ENCODE measurements around the gene SF1.

DNA sequence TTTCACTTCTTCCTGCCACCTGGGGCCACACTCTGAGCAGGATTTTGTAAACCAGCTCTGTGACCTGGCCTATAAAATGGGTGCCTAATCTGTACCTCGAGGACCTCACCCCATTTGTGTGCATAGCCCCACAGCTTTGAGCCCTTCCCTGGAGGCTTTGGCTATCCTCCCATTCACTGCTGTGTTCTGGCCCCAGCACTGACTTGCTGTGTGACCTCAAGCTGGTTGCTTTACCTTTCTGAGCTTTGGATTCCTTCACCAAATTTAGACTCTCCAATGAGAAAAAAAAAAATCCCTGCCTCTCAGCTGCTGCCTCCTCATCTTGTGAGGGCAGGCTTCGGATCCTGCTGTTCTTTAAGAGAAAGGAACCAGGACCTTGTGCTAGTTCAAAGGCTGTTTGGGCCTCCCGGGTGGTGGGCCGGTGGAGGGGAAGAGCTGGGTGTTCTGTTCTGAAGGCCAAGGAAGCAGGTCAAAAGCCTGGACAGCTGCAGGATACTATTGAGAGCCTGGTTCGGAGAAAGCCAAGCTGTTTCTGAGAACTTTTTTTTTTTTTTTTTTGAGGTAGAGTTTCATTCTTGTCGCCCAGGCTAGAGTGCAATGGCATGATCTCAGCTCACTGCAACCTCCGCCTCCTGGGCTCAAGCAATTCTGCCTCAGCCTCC is 17.5 kb downstream of the SF1 start:
- TF ChIP-seq, protein P1, sequence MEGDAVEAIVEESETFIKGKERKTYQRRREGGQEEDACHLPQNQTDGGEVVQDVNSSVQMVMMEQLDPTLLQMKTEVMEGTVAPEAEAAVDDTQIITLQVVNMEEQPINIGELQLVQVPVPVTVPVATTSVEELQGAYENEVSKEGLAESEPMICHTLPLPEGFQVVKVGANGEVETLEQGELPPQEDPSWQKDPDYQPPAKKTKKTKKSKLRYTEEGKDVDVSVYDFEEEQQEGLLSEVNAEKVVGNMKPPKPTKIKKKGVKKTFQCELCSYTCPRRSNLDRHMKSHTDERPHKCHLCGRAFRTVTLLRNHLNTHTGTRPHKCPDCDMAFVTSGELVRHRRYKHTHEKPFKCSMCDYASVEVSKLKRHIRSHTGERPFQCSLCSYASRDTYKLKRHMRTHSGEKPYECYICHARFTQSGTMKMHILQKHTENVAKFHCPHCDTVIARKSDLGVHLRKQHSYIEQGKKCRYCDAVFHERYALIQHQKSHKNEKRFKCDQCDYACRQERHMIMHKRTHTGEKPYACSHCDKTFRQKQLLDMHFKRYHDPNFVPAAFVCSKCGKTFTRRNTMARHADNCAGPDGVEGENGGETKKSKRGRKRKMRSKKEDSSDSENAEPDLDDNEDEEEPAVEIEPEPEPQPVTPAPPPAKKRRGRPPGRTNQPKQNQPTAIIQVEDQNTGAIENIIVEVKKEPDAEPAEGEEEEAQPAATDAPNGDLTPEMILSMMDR (IDR thresholded peaks at IDR 0.05): no peak
- TF ChIP-seq ZFX (IDR thresholded peaks at IDR 0.05; ENCODE audit: borderline replicate concordance): no peak

Measured in 22Rv1 (cell line).